ENCODE results near the gene APRT. TPM values are rescaled to one million over a fixed set of nuclear protein-coding genes. Genes with fewer than 3 reads are reported as not detected.

Gene APRT
- total RNA-seq, 1 experiment from 2014 or later: 311 TPM

- intact Hi-C loops (cut with micrococcal nuclease): loop anchor here (2.0 kb wide), 2 partner anchors 17 to 41 kb away; partner anchors contain the start of gene CDT1
- ATAC-seq (peak; percentile 75), DNase-seq (ENCODE audit: low read depth, low spot score) (no peak)
- Histone ChIP-seq H3K9me2 (ENCODE audit: insufficient read depth) (no peaks in the 10 kb centered on the region), H3K79me2 (ENCODE audit: insufficient read depth, low read length) (peaks cover 46% of the 10 kb centered on the region), H3K27me3 (ENCODE audit: insufficient read depth, low read length) (no peaks in the 10 kb centered on the region), H3K9ac (ENCODE audit: low read length) (peak within 1 kb of the TSS; percentile 94), H3K4me1 (ENCODE audit: control insufficient read depth in 1 of 2, insufficient read depth in 2 of 2, low read length in 2 of 2) (peaks cover 35 to 46% of the 10 kb centered on the region in 2 experiments), H4K20me1 (ENCODE audit: insufficient read depth) (peaks cover 11% of the 10 kb centered on the region; the same call in 1 of the 2 replicates), H3K4me3 (replicated peaks in 1 of 2; ENCODE audit: low read depth in 1 of 2, low read length in 2 of 2) (peak within 1 kb of the TSS; percentile 69 to 82), H3K4me2 (ENCODE audit: low read length) (peak within 1 kb of the TSS; percentile 92), H3K27ac (ENCODE audit: low read depth, low read length) (peak within 1 kb of the TSS; percentile 91), H2AFZ (ENCODE audit: low read depth, low read length, poor library complexity, severe bottlenecking) (peak within 1 kb of the TSS; percentile 53), H3K36me3 (ENCODE audit: control insufficient read depth in 1 of 2, insufficient read depth in 2 of 2, low read length in 2 of 2) (no peaks in the 10 kb centered on the region; a peak in 1 of 4 replicates), H3K9me3 (ENCODE audit: control insufficient read depth in 1 of 2, insufficient read depth in 1 of 2, low read depth in 1 of 2, low read length in 2 of 2) (no peaks in the 10 kb centered on the region)
- no TSS peak for BruUV-seq (replicated peaks)
- ChIA-PET CTCF (interaction anchor here (0.6 to 8.9 kb wide), 12 partner anchors 11 to 386 kb away, joined by 3 to 59 read pairs (median 4); partner anchors contain the start of gene CDH15), RAD21 (ENCODE audit: low non-redundant PET in 1 of 2, low total read pairs in 2 of 2, uncharacterized antibody in 2 of 2, unreplicated experiment in 2 of 2) (interaction anchor here (0.7 to 1.0 kb wide), 3 partner anchors 15 to 48 kb away, joined by 3 to 4 read pairs (median 3); no protein-coding TSS in a partner anchor), POLR2A (interaction anchor here (0.7 to 2.1 kb wide), 8 partner anchors 8 to 48 kb away, joined by 3 to 18 read pairs (median 6); partner anchors contain the start of gene APRT)
- no peak for TF ChIP-seq FOSL1 (IDR thresholded peaks at IDR 0.05; ENCODE audit: low read depth)
- peak; percentile 96 for TF ChIP-seq POLR2A (IDR thresholded peaks at IDR 0.05; ENCODE audit: borderline replicate concordance, extremely low read depth, insufficient read depth, insufficient read length)
- TF ChIP-seq YY1 (IDR thresholded peaks at IDR 0.05; ENCODE audit: extremely low read depth, insufficient replicate concordance, low read depth, low read length): peak; percentile 39
- no peak for TF ChIP-seq TCF7L2 (IDR thresholded peaks at IDR 0.05; ENCODE audit: borderline replicate concordance, extremely low read depth, insufficient read depth, insufficient read length)
- TF ChIP-seq CEBPB (IDR thresholded peaks at IDR 0.05; ENCODE audit: low read depth): no peak
- TF ChIP-seq EZH2phosphoT487 (IDR thresholded peaks at IDR 0.05; ENCODE audit: borderline replicate concordance): no peak
- TF ChIP-seq ATF3 (IDR thresholded peaks at IDR 0.05): no peak
- TF ChIP-seq EZH2 (IDR thresholded peaks at IDR 0.05): no peak
- no peak for TF ChIP-seq ZBTB33 (IDR thresholded peaks at IDR 0.05; ENCODE audit: extremely low read depth, insufficient replicate concordance, low read length)
- TF ChIP-seq MAX (IDR thresholded peaks at IDR 0.05): no peak
- TF ChIP-seq POLR2AphosphoS5 (IDR thresholded peaks at IDR 0.05; ENCODE audit: low read depth, low read length): peak; percentile 93
- TF ChIP-seq SP1 (IDR thresholded peaks at IDR 0.05; ENCODE audit: low read depth): no peak
- TF ChIP-seq SRF (IDR thresholded peaks at IDR 0.05; ENCODE audit: low read depth): no peak
- TF ChIP-seq ZNF274 (IDR thresholded peaks at IDR 0.05; ENCODE audit: low read depth, low read length): no peak
- no peak for TF ChIP-seq JUND (IDR thresholded peaks at IDR 0.05)
- TF ChIP-seq CTCF (IDR thresholded peaks at IDR 0.05 in 2 of 3, conservative IDR thresholded peaks at IDR 0.05 in 1 of 3; ENCODE audit: borderline replicate concordance in 1 of 3, insufficient read depth in 1 of 3, low read depth in 2 of 3, low read length in 2 of 3): peak in 2 of 3 experiments; percentile 80 to 92; a peak in 4 of 6 replicates
- TF ChIP-seq ZFX (IDR thresholded peaks at IDR 0.05): peak; percentile 68; the same call in 1 of the 2 replicates
- TF ChIP-seq EGR1 (IDR thresholded peaks at IDR 0.05; ENCODE audit: low read depth): no peak
Measured at GRCh38 chr16:88785106-88785924, 26.4 kb downstream of the APRT start, which contains the start of gene PIEZO1. Gene PIEZO1, minus strand, starts transcription at chr16:88785220. Its CDS starts 256 bp downstream, at chr16:88784964.
